Peyer's patch (tissue), 4 donors: ENCODE results near the gene SDS.

Source experiments
- CTCF ChIP-seq, 6 experiments: fragments of 450-650 bp in 4 of 6; fragments of 200-600 bp in 2 of 6; sonication (generic) in 1 of 6; IDR thresholded peaks; one replicate each; pipeline ENCODE4 v1.5.1; 2017 to 2019; ENCODE audit warnings: antibody characterized with exemption in 6 of 6, mild to moderate bottlenecking in 3 of 6, moderate library complexity in 1 of 6
- POLR2A ChIP-seq, 2 donors: fragments of 450-650 bp; IDR thresholded peaks; one replicate each; pipeline ENCODE4 v1.5.1; 2017; ENCODE audit warnings: antibody characterized with exemption in 2 of 2, mild to moderate bottlenecking in 2 of 2, moderate library complexity in 2 of 2

- no peak for TF ChIP-seq CTCF (IDR thresholded peaks at IDR 0.05)
- TF ChIP-seq POLR2A (IDR thresholded peaks at IDR 0.05), result no peak
Measured at GRCh38 chr12:113359939-113360748, 43.5 kb downstream of the SDS start.
